Urinary bladder (tissue), 4 donors: ENCODE measurements around the gene BTBD16. TPM values are rescaled to one million over a fixed set of nuclear protein-coding genes. Genes with fewer than 3 reads are reported as not detected.
A peak's percentile ranks its signal among the peaks of the same experiment; 100 is the strongest.

Experiments used
- DNase-seq: peaks from one replicate; pipeline ENCODE4 v3.0.0-alpha.2; 2015; ENCODE audit errors: extremely low spot score
- H3K27ac ChIP-seq: one replicate; pipeline ENCODE4 v1.5.1; 2013; ENCODE audit warnings: low read depth, mild to moderate bottlenecking, moderate library complexity
- H3K36me3 ChIP-seq: one replicate; pipeline ENCODE4 v1.6.1; 2013; ENCODE audit warnings: mild to moderate bottlenecking, moderate library complexity; ENCODE audit not compliant: insufficient read depth
- H3K4me1 ChIP-seq: one replicate; pipeline ENCODE4 v1.6.1; 2013; ENCODE audit warnings: mild to moderate bottlenecking, moderate library complexity; ENCODE audit not compliant: insufficient read depth
- H3K4me3 ChIP-seq: one replicate; pipeline ENCODE4 v1.5.1; 2013; ENCODE audit warnings: low read depth, low read length
- WGBS: extraction: QIAGEN DNeasy Blood & Tissue Kit; methylation state at CpG from one replicate; pipeline ENCODE4 v1.1.7; 2013; 5-methylcytosine and 5-hydroxymethylcytosine counted together
- polyA plus RNA-seq: library from polyadenylated mRNA; stranded (reverse); fragments of 200-250 nt; gene quantifications from one replicate; pipeline ENCODE4 v1.2.3, GENCODE V29; 2013
- total RNA-seq: library from RNA; depleted of rRNA; stranded (reverse); fragments of >200 nt; gene quantifications from one replicate; pipeline ENCODE4 v1.2.3, GENCODE V29; 2014
- donor health status: healthy with polysubstance abuse.
- donor health status: healthy.

BTBD16 gene
- total and polyA plus RNA-seq, 2 donors: 2.6 to 10.2 TPM

DNA sequence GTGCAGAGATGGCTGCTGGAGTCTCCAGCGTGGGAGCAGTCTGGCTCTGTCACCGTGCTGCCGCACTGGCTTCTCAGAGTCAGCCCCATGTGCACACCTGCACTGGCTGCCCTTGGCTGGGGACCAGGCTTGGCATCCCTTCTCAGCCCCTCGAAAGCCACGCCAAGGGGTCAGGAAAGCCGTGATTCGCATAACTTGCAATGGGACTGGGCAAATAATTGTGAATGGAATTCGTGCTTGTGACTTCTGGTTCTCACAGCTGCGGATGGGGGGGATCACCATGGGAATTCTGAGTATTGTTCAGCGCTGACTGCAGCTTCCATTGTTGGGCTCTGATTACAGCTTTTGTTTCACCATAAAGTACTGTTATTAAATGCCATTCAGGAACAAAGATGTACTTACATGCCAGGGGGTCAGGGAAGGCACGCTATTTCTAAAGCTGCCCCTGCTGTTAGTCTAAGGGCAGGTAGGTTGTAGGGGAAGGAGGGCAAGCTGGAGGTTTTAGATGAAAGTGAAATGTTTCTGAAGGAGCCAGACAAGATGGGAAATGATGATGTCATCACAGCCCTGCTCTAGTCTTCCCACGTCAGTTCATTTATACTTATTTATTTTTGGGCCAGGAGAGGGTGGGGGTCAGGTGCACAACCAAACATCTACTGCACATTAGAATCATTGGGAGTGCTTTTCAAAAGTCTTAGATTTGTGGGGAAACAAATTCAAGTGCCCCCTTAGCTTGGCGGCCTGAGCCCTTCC, 97.6 kb downstream of the BTBD16 start:
- 61% methylated on average over 13 of the region's 13 CpGs for WGBS
- Histone ChIP-seq H3K36me3 (no peaks in the 10 kb centered on the region), H3K27ac (no peak overlapping the region), H3K4me1 (no peaks in the 10 kb centered on the region), H3K4me3 (no peak overlapping the region)
- DNase-seq: no peak

DNA sequence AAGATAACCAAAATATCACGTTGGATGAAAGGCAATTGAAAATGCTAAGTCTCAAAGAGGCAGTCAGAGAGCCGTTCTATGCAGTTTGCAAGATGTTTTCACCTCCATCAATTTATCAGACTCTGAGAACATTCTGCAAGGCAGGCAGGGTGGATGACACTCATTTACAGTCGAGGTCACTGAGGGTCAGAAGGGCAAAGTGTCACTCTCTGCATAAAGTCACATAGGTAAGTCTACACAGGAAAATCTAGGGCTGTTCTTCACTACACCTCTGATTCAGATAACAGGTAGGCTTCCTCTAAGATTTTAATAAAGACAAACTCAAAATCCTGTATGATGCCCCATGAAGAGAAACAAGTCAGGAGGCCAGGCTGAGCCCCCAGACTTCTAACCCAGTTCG, 102.0 kb downstream of the BTBD16 start:
- 73% methylated on average over 4 of the region's 4 CpGs for WGBS
- H3K27ac ChIP-seq: no peak overlapping the region
- H3K4me3 ChIP-seq: no peak overlapping the region
- DNase-seq: no peak
- no peaks in the 10 kb centered on the region for H3K36me3 ChIP-seq
- no peaks in the 10 kb centered on the region for H3K4me1 ChIP-seq

DNA sequence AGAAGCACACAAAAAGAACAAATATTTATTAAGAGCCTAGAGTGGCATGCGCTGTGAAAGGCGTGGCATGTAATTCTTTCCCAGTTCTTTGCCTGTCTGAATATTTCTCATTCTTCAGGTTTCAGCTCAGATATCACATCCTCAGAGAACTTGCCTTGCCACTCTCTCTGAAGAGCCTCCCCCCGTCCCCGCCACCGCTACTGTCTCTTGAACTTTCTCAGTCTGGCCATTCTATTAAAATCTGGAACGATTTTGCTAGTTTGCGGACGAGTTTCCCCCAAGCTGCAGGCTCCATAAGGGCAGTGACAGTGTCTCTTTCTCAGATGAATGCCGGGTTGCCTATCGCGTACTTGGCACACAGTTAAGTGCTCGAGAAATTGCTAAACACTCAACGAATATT, 102.6 kb downstream of the BTBD16 start:
- Histone ChIP-seq H3K4me3 (peak overlapping the region; percentile 33), H3K27ac (peak overlapping the region; percentile 59), H3K36me3 (no peaks in the 10 kb centered on the region), H3K4me1 (no peaks in the 10 kb centered on the region)
- peak; percentile 28 for DNase-seq
- 5% methylated on average over 13 of the region's 13 CpGs for WGBS

DNA sequence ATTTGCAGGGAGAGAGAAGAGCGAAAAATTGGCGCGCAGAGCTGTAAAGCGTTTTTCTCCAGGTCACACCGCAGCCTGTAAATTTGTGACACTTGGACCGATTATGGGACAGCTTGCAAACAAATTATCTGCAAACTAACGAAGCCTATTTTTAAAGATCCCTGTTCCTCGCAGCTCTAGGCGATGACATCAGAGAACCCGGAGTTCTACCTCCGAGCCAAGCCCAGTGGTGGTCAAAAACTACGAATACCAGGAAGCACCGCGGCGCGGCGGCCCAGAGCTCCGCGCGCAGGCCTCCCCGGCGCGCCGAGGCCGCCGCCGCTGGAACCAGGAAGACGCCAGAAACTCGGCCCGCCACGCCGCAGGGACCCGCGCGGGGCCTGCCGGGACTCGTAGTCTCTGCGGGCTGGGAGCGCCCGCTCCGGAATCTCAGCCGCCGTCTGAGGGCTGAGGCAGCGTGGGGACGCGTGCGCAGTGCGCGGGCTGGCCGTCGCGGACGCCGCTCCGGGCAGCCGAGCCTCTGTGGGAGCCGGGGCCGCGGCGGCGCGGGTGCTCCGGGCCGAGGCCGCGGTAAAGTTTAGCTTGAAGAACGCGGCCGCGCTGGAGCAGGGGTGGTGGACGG, 103.3 kb downstream of the BTBD16 start, which contains the start of gene PLEKHA1:
PLEKHA1 (plus strand) TSS at position 472 of the 622 bp plus-strand sequence. CDS start 18,493 bp downstream, outside the sequence.
- WGBS: under 1% methylated on average over 71 of the region's 71 CpGs
- peak; percentile 84 for DNase-seq
- Histone ChIP-seq H3K4me1 (no peaks in the 10 kb centered on the region), H3K4me3 (peak within 1 kb of the TSS; percentile 96), H3K27ac (peak within 1 kb of the TSS; percentile 99), H3K36me3 (no peaks in the 10 kb centered on the region)

DNA sequence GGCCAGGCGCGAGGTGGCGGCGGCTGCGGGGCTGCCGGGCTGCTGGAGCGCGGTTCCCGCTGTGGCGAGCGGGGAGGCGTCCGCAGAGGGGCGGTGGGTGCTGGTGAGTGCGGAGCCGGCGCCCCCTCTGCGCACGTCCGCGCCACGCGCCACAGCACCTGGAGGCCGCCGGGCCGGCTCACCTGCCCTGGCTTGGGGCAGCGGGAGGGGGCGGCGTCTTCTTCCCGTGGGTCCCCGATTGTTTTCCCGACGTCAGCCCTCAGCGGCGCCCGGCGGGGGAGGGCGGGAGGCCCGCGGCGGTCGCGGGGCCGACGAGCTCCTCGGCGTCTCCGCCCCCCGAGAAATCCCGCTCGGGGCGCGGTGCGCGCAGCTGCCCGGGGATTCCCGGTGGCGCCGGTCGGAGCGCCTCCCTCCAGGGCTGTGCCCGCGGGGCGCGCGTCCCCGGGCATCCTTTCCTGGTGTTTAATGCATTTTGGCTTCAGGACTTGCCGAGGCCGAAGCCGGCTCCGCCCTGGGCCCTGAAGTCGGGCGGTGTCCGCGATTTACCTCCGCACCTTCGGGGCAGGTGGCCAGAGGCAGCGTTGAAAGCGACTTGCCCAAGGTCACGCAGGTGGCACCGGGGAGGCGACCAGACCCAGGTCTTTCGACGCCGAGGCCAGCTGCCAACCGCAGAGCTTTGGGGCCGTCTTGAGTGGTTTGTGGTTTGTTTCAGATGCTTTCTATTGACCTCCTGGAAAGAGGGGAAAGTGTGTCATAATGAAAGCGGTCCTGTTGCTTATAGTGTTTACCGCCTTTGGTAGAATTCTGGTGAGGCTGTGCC, 104.0 kb downstream of the BTBD16 start:
- Histone ChIP-seq H3K4me1 (no peaks in the 10 kb centered on the region), H3K36me3 (no peaks in the 10 kb centered on the region), H3K27ac (peak overlapping the region; percentile 99), H3K4me3 (peak overlapping the region; percentile 96)
- DNase-seq: peak; percentile 3
- WGBS: under 1% methylated on average over 87 of the region's 89 CpGs

DNA sequence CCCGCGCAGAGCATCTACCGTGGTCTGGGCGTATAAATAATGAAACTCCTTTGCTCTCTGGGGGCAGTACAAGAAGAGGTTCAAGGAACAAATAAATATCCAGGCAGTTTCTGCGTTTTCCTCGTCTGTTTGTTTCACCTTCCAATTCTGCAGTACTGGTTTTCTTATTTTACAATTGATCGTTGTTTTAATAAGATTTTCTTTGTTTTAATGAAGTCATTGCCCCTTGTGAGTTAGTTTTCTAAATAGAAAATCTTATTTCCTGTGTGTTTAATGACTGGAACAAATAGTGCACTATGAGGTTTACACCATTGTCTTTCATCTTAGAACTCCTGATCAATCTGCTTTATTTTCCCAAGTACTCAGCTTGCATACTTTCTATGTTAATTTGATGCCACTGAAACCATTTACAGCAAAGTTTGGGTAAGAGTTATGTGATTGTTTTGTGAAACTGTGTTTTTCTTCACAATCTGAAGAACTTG, 104.6 kb downstream of the BTBD16 start:
- Histone ChIP-seq H3K36me3 (no peaks in the 10 kb centered on the region), H3K4me3 (peak overlapping the region; percentile 96), H3K27ac (peak overlapping the region; percentile 99), H3K4me1 (no peaks in the 10 kb centered on the region)
- DNase-seq: no peak
- 5% methylated on average over 7 of the region's 7 CpGs for WGBS

DNA sequence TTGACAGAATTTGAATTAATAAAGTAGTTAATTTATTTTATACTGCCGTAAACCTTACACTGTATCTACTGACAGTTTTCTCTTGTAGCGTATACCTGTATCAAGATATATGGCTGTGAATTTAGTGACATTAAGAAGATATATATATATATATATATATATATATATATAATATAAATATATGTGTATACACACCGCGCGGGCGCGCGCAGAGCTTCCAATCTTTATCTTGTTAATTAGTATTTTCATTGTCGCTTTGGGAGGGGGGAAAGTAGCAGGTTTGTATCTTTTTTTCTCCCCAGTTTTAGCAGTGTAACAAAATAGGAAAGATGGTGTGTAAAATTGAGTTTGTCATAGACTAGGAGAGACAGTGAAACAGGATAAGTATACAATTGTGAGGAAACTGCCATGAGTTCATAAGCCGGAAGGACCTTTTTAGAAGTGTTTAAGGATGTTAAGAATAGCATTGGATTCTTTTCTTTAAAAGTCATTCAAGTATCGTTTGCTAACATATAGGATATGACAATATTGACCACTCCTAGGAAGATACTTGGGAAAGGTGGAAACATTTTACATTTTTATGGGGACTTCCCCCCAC, 105.4 kb downstream of the BTBD16 start:
- Histone ChIP-seq H3K4me1 (no peaks in the 10 kb centered on the region), H3K4me3 (no peak overlapping the region)

DNA sequence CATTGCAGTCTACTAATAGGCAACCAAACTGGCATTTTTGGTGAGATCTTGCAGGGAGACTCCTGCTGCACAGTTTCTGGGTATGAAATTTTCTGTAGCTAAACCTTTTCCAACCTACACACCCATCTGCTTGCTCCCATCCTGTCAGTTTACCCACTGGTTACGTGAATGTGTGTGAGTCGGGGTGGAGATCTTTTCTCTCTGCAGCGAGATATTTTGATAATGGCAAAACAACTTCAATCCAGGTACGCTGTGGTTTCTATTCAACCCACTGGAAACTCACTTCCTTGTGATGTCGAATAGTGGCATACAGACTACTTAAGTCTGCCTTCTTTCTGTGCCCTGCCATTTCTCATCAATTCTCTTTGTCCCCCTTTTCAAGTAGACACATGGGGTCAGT, 107.9 kb downstream of the BTBD16 start:
- Histone ChIP-seq H3K4me3 (no peak overlapping the region), H3K27ac (no peak overlapping the region), H3K36me3 (no peaks in the 10 kb centered on the region), H3K4me1 (no peaks in the 10 kb centered on the region)
- 93% methylated on average over 5 of the region's 5 CpGs for WGBS
- no peak for DNase-seq

More for the DNA sequence above, 105.4 kb downstream of the BTBD16 start:
- Histone ChIP-seq H3K36me3 (no peaks in the 10 kb centered on the region), H3K27ac (no peak overlapping the region)
- DNase-seq: no peak
- WGBS: 84% methylated on average over 11 of the region's 11 CpGs

DNA sequence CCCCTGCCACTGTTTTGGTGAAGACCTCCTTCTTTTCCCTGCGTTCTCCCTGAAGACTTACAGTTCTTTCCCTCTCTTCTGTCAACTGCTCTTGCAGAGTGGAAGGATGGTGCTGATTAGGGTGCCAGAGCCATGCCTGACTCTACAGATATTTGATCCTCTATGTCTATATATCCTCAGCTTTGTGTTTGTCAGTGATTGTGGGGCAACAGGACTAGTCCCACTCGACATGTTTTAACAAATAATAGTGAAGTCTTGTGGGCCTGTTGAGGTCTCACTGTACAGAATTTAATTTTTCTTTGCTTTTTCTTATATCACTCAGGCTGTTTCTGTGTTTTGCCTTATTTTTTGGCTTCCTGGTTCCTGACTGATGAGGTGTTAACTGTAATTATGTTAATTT, 108.4 kb downstream of the BTBD16 start:
- WGBS: 92% methylated on average over 2 of the region's 2 CpGs
- H3K27ac ChIP-seq: no peak overlapping the region
- no peaks in the 10 kb centered on the region for H3K36me3 ChIP-seq
- no peak for DNase-seq
- no peaks in the 10 kb centered on the region for H3K4me1 ChIP-seq
- no peak overlapping the region for H3K4me3 ChIP-seq

DNA sequence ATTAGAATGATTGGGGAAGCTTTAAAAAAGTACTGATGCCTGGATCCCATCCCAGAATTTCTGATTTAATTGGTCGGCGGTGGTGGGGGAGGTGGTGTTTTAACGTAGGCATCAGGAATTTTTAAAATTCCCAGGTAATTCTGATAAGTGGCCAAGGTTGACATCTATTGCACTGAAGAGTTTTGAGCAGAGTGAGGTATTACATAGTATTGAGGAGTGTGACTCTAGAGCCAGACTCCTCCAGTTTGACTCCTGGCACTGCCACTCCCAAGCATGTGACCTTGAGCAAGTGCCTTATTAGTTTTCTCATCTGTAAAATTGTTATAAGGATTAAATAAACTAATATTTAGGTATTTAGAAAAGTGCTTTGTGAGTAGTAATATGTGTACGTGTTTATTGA, 109.6 kb downstream of the BTBD16 start:
- WGBS: 92% methylated on average over 4 of the region's 4 CpGs
- Histone ChIP-seq H3K27ac (no peak overlapping the region), H3K4me3 (no peak overlapping the region), H3K4me1 (no peaks in the 10 kb centered on the region), H3K36me3 (no peaks in the 10 kb centered on the region)
- DNase-seq: no peak

DNA sequence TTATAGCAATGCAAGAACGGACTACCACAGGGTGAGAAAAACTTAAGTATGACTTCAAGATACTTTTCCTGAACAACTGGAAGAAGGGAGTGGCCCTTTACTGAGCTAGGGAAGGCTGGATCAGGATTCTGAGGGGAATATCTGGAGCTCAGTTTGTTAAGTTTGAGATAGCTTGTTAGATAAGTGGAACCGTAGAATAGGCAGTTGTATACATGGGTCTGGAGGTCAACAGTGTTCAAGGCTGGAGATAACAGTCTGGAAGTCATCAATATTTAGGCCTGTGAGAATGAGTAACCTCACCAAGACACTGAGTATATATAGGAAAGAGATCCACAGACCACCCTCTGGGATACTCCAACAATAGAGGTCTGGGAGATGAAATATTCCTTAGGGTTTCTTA, 110.6 kb downstream of the BTBD16 start:
- Histone ChIP-seq H3K4me1 (no peaks in the 10 kb centered on the region), H3K36me3 (no peaks in the 10 kb centered on the region), H3K27ac (no peak overlapping the region), H3K4me3 (no peak overlapping the region)
- no peak for DNase-seq
- WGBS: 84% methylated on average over 2 of the region's 2 CpGs

DNA sequence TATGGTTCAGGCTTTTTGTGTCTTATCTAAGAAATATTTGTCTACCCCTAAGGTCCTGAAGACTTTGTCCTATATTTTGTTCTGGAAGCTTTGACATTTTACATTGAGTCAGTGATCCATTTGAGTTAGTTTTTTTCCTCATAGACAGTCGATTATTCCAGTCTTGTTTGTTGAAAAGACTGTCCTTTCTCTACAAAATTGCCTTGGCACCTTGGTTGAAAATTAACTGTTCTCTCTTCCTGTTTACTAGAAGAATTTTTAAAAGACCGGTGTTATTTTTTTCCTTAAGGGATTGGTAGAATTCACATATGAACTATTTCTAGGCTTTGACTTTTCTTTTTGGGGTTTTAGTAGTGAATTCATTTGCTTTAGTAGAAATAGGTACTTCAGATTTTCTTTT, 115.4 kb downstream of the BTBD16 start:
- no peak for DNase-seq
- no peak overlapping the region for H3K4me3 ChIP-seq
- no peak overlapping the region for H3K27ac ChIP-seq
- 79% methylated on average over 2 of the region's 2 CpGs for WGBS
- no peaks in the 10 kb centered on the region for H3K36me3 ChIP-seq
- no peaks in the 10 kb centered on the region for H3K4me1 ChIP-seq

DNA sequence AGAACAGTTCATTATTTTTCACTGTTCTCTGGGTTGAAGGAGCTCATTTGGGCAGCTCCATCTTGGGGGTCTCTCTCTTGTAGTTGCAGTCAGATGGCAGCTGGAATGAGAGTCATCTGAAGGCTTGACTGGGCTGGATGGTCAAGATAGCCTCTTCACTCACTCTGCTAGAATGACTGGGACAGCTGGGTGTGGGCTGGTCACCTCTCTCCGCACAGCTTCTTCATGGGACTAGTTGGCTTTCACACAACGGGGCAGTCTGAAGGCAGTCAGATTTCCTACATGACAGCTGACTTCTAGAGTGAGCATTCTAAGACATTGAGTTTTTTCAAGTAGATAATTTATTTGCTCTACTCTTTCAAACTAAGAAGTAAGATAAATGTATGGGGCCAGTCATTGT, 116.5 kb downstream of the BTBD16 start:
- no peak overlapping the region for H3K4me3 ChIP-seq
- 96% methylated on average over 2 of the region's 2 CpGs for WGBS
- DNase-seq: no peak

More for the DNA sequence above, 116.5 kb downstream of the BTBD16 start:
- H3K36me3 ChIP-seq: no peaks in the 10 kb centered on the region
- no peaks in the 10 kb centered on the region for H3K4me1 ChIP-seq
- H3K27ac ChIP-seq: no peak overlapping the region
